T-helper 9 cell (primary cell): ENCODE data around the gene LRPAP1.
"Not testable (repeated sequence)": the region's sequence is repeated elsewhere in the genome, so short reads cannot be mapped to it uniquely, and the experiment has no call there.

Source experiments
- DNase-seq: peaks from one replicate; pipeline ENCODE4 v3.0.0-alpha.2; 2020
- total RNA-seq, 2 donors: gene quantifications; one replicate each; lab custom pipeline; 2026; lab: John Stamatoyannopoulos, UW

The LRPAP1 gene
- total RNA-seq, result 109 to 121 reads per million in 2 donors

GRCh38 chr4:3531879-3532750 is at the start of gene LRPAP1:
Gene LRPAP1, minus strand, starts transcription at chr4:3532422. Its CDS starts 10 bp downstream, at chr4:3532412.
- DNase-seq, result peak; percentile 72

GRCh38 chr4:3581334-3582090 is 49.3 kb upstream of the LRPAP1 start:
- DNase-seq, result not testable (repeated sequence)

GRCh38 chr4:3580859-3581258 is 48.6 kb upstream of the LRPAP1 start:
- DNase-seq, result not testable (repeated sequence)

GRCh38 chr4:3578527-3579144 is 46.4 kb upstream of the LRPAP1 start:
- DNase-seq, result not testable (repeated sequence)

GRCh38 chr4:3578052-3578451 is 45.8 kb upstream of the LRPAP1 start:
- DNase-seq, result not testable (repeated sequence)

GRCh38 chr4:3577208-3577892 is 45.1 kb upstream of the LRPAP1 start:
- DNase-seq, result not testable (repeated sequence)

GRCh38 chr4:3576533-3577207 is 44.4 kb upstream of the LRPAP1 start:
- not testable (repeated sequence) for DNase-seq

- not testable (repeated sequence) for DNase-seq
These were observed 43.5 kb upstream of the LRPAP1 start for GRCh38 chr4:3575426-3576369.

- not testable (repeated sequence) for DNase-seq
These were observed 42.6 kb upstream of the LRPAP1 start for GRCh38 chr4:3574865-3575264.

GRCh38 chr4:3574346-3574745 is 42.1 kb upstream of the LRPAP1 start:
- not testable (repeated sequence) for DNase-seq

GRCh38 chr4:3573131-3573530 is 40.9 kb upstream of the LRPAP1 start:
- DNase-seq, result no peak

- DNase-seq, result no peak
These were observed 40.1 kb upstream of the LRPAP1 start for GRCh38 chr4:3572363-3572762.

- DNase-seq, result no peak
These were observed 39.7 kb upstream of the LRPAP1 start for GRCh38 chr4:3571921-3572320.

GRCh38 chr4:3570923-3571322 is 38.7 kb upstream of the LRPAP1 start:
- DNase-seq, result not testable (repeated sequence)

GRCh38 chr4:3569611-3570010 is 37.4 kb upstream of the LRPAP1 start:
- DNase-seq, result not testable (repeated sequence)

- not testable (repeated sequence) for DNase-seq
These were observed 34.5 kb upstream of the LRPAP1 start for GRCh38 chr4:3566701-3567100.

GRCh38 chr4:3566301-3566700 is 34.1 kb upstream of the LRPAP1 start:
- not testable (repeated sequence) for DNase-seq

GRCh38 chr4:3564948-3565347 is 32.7 kb upstream of the LRPAP1 start:
- DNase-seq, result not testable (repeated sequence)

GRCh38 chr4:3563403-3563802 is 31.2 kb upstream of the LRPAP1 start:
- no peak for DNase-seq

- not testable (repeated sequence) for DNase-seq
These were observed 29.9 kb upstream of the LRPAP1 start for GRCh38 chr4:3562127-3562526.

- DNase-seq, result not testable (repeated sequence)
These were observed 28.2 kb upstream of the LRPAP1 start for GRCh38 chr4:3560465-3560864.
